K562 (cell line): ENCODE results near the gene RHOB. TPM values are rescaled to one million over a fixed set of nuclear protein-coding genes. Genes with fewer than 3 reads are reported as not detected.

ENCODE experiments used
- ATAC-seq: fragments of 200-7000 bp; cut with Tn5 transposase; 3 replicates; pipeline ENCODE4 v1.9.1; 2020; ENCODE audit warnings: moderate library complexity
- BruUV-seq: library from RNA; stranded (reverse); fragments of 400-500 nt; replicated peaks from 2 replicates; lab custom pipeline; 2021; lab: Mats Ljungman, UMichigan
- CTCF ChIA-PET: fragments of 300-600 bp; formaldehyde crosslinking; extraction: SDS; loops from one replicate; lab custom pipeline; 2021; ENCODE audit warnings: low intra/inter-chr PET ratio; lab: Yijun Ruan, JAX
- POLR2A ChIA-PET: fragments of 300-600, 350-650 bp; sonication (Branson Sonifier 250); formaldehyde crosslinking; extraction: SDS; loops from one replicate; lab custom pipeline; 2021; ENCODE audit warnings: antibody characterized with exemption, inconsistent platforms; lab: Yijun Ruan, JAX
- DNase-seq, 4 experiments: peaks; one replicate each; pipeline versions ENCODE4 v3.0.0 to v3.0.0-alpha.2; 2011 to 2018; ENCODE audit warnings: low spot score in 3 of 4, mixed read lengths in 3 of 4; ENCODE audit errors: extremely low read depth in 1 of 4
- FAIRE-seq: peaks from 2 replicates; lab custom pipeline; 2011; peaks lifted over from hg19 to GRCh38; lab: Jason Lieb, UNC
- H2AFZ ChIP-seq: 2 replicates; pipeline ENCODE4 v1.6.0; 2011; ENCODE audit warnings: low read depth, low read length, control low read depth, inconsistent platforms
- H3K27ac ChIP-seq: fragments of 200-600 bp; 3 replicates; pipeline ENCODE4 v1.8.0; 2011; ENCODE audit warnings: low read depth, mild to moderate bottlenecking, control low read depth, inconsistent platforms, low read length, moderate library complexity, mixed read lengths; ENCODE audit errors: extremely low read depth
- H3K27me3 ChIP-seq, 2 experiments: fragments of 300-600 bp in 1 of 2; 2 replicates in 1 of 2; 3 replicates in 1 of 2; pipeline versions ENCODE4 v1.6.0 to v1.8.0; 2011; ENCODE audit warnings: inconsistent platforms in 2 of 2, low read length in 2 of 2, mild to moderate bottlenecking in 1 of 2, mixed read lengths in 1 of 2, moderate library complexity in 1 of 2; ENCODE audit not compliant: control insufficient read depth in 2 of 2, insufficient read depth in 2 of 2
- H3K36me3 ChIP-seq: fragments of 300-600 bp; 3 replicates; pipeline ENCODE4 v1.8.0; 2011; ENCODE audit warnings: mild to moderate bottlenecking, low read length, inconsistent platforms; ENCODE audit not compliant: control insufficient read depth, insufficient read depth
- H3K4me1 ChIP-seq, 2 experiments: fragments of 200-600 bp in 1 of 2; replicated peaks in 1 of 2; 2 replicates in 1 of 2; 3 replicates in 1 of 2; pipeline versions ENCODE4 v1.5.1 to v1.8.0; 2011; ENCODE audit warnings: inconsistent platforms in 2 of 2, low read length in 2 of 2, mild to moderate bottlenecking in 1 of 2, mixed read lengths in 1 of 2, moderate library complexity in 1 of 2; ENCODE audit not compliant: control insufficient read depth in 2 of 2, insufficient read depth in 2 of 2
- H3K4me2 ChIP-seq: 2 replicates; pipeline ENCODE4 v1.6.1; 2011; ENCODE audit warnings: low read length, control low read depth, inconsistent platforms, mixed read lengths; ENCODE audit not compliant: insufficient read depth
- H3K4me3 ChIP-seq: fragments of 200-600 bp; sonication (generic), shearing (Covaris generic); 2 replicates; pipeline ENCODE4 v1.5.1; 2016; ENCODE audit warnings: control low read depth, inconsistent platforms
- H3K79me2 ChIP-seq: fragments of 200-600 bp; 3 replicates; pipeline ENCODE4 v1.8.0; 2011; ENCODE audit warnings: low read length, inconsistent platforms; ENCODE audit not compliant: control insufficient read depth, insufficient read depth
- H3K9ac ChIP-seq, 2 experiments: 2 replicates each; pipeline versions ENCODE4 v1.6.0 to v1.6.1; 2011; ENCODE audit warnings: low read depth in 2 of 2, low read length in 2 of 2, control low read depth in 1 of 2, inconsistent platforms in 1 of 2, mild to moderate bottlenecking in 1 of 2, mixed read lengths in 1 of 2; ENCODE audit not compliant: insufficient read depth in 1 of 2
- H3K9me1 ChIP-seq: one replicate; pipeline ENCODE4 v1.6.0; 2011; ENCODE audit warnings: inconsistent platforms, mild to moderate bottlenecking, low read length, moderate library complexity; ENCODE audit not compliant: control insufficient read depth, insufficient read depth
- H3K9me3 ChIP-seq: replicated peaks from 2 replicates; pipeline ENCODE4 v1.5.1; 2011; ENCODE audit warnings: low read depth, low read length, inconsistent platforms; ENCODE audit not compliant: control insufficient read depth, insufficient read depth
- H4K20me1 ChIP-seq: replicated peaks from 2 replicates; pipeline ENCODE4 v1.6.1; 2011; ENCODE audit warnings: low read length, inconsistent platforms, mixed read lengths; ENCODE audit not compliant: control insufficient read depth, insufficient read depth
- IRF2 ChIP-seq: sonication (generic); formaldehyde crosslinking; IDR thresholded peaks from 2 replicates; pipeline ENCODE4 v1.8.1; 2022; ENCODE audit warnings: mild to moderate bottlenecking, missing genetic modification reagents
- SIRT6 ChIP-seq: IDR thresholded peaks from one replicate; pipeline ENCODE4 v1.6.1; 2012; ENCODE audit warnings: low read depth, mild to moderate bottlenecking, control low read depth, inconsistent platforms, low read length, moderate library complexity
- WGBS: fragments of 100-300 bp; shearing (Covaris generic); methylation state at CpG from one replicate; pipeline ENCODE4 v1.1.6; 2016; ENCODE audit warnings: low coverage, mixed read lengths; ENCODE audit not compliant: insufficient coverage; ENCODE audit errors: missing lambda C conversion rate; 5-methylcytosine and 5-hydroxymethylcytosine counted together
- in situ Hi-C: fragments of 300-500 bp; cut with MboI; formaldehyde crosslinking; loops from 4 replicates; pipeline ENCODE4 v1.15.0; 2018; ENCODE audit warnings: inconsistent platforms, mixed read lengths
- intact Hi-C: fragments of 100-400 bp; cut with micrococcal nuclease; formaldehyde crosslinking; loops from 2 replicates; pipeline ENCODE4 v1.14.2; 2022
- polyA plus RNA-seq, 8 experiments: library from polyadenylated mRNA; depleted of rRNA in 4 of 8; stranded (reverse) in 5 of 8; unstranded in 3 of 8; fragments of >200 nt; fragmentation: Nextera tagmentation in 2 of 8; fragmentation: Illumina TruSeq in 1 of 8; extraction: Ambion mirVana in 2 of 8; extraction: Trizol in 1 of 8; gene quantifications; 2 replicates each; pipeline versions ENCODE4 v1.2.1 to v1.2.3, GENCODE V29; 2011 to 2014; ENCODE audit warnings: inconsistent platforms in 1 of 8, missing spikeins in 1 of 8
- total RNA-seq, 7 experiments: library from RNA; depleted of rRNA in 6 of 7; stranded (reverse); fragments of >200 nt in 6 of 7; fragmentation: Illumina TruSeq in 2 of 7; extraction: Trizol in 2 of 7; gene quantifications; 2 replicates each; pipeline versions ENCODE4 v1.2.1 to v1.2.3, GENCODE V29; 2011 to 2021; ENCODE audit warnings: low replicate concordance in 1 of 7
- TF ChIP-seq, protein P1 (sequence below): sonication (generic); IDR thresholded peaks from 2 replicates; pipeline ENCODE4 v1.6.1; 2016

The RHOB gene
- total and polyA plus RNA-seq, 9 of the 15 experiments (the other 6 are each of a cell fraction or from before 2014, with no cell fraction given), result 0.07 to 4.8 (median 1.1) TPM

DNA sequence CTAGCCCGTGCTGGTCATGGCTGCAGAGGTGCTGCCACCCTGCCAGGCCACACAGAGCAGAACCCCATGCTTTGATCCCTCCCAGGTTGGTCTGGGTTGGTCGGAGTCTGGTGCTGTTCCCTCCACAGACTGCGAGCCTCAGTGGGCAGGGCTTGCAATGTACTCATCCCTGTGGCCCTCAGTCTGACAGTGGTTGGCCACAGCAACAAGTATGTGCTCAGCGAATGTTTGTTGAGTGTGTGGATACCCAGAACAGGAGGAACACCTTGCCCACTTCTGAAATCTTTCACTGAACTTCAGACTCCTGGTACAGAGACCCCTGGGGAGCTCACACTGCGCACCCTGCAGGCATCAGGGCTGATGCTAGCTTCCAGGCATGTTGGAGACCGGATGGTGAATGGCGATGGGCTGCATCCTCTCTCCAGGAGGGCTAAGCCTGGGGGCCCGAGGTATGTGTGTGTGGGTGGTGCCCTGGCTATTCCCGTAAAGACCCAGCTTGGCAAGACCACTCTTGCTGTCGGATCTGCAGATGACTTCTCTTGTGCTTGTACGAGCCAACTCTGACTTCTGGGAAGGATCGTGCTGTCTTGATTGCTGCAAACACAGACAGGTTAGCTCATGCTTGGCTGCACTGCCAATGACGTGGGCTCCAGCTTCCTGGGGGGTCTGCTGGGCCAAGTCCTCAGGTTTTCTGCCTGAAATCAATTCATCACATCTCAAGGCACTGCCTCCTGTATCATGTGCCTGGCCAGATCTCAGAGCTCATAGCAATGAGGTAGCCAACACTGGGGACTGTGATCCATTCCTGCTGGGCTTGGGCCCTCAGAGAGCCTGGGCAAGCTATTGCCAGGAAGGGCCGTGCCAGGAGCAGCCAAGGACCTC, 43.7 kb downstream of the RHOB start:
- no peak overlapping the region; a peak in 1 of 4 replicates for H3K9ac ChIP-seq
- 0 out of 2 replicates have a peak, but pooled peaks cover 3% of the 10 kb centered on the region for H4K20me1 ChIP-seq
- FAIRE-seq, result no peak
- no peak for DNase-seq
- no peaks in the 10 kb centered on the region for H3K9me3 ChIP-seq
- ChIA-PET CTCF (no interaction called here), POLR2A (interaction anchor here (0.6 to 1.0 kb wide), 3 partner anchors 31 to 130 kb away, joined by 3 read pairs; no protein-coding TSS in a partner anchor)
- TF ChIP-seq, protein P1, sequence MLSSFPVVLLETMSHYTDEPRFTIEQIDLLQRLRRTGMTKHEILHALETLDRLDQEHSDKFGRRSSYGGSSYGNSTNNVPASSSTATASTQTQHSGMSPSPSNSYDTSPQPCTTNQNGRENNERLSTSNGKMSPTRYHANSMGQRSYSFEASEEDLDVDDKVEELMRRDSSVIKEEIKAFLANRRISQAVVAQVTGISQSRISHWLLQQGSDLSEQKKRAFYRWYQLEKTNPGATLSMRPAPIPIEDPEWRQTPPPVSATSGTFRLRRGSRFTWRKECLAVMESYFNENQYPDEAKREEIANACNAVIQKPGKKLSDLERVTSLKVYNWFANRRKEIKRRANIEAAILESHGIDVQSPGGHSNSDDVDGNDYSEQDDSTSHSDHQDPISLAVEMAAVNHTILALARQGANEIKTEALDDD, result no peak
- TF ChIP-seq SIRT6, result no peak
- TF ChIP-seq IRF2 (CRISPR knock-in tag), result 0 out of 2 replicates have a peak, but pooled peaks have one; percentile 25
- peaks cover 9 to 45% of the 10 kb centered on the region in 2 experiments; a peak in 4 of 5 replicates for H3K27me3 ChIP-seq
- whole genome bisulfite sequencing, result 6% methylated on average over 14 of the region's 14 CpGs
- no peak for ATAC-seq
- in situ Hi-C loops (no loop called here), intact Hi-C loops (no loop called here)
- no peaks in the 10 kb centered on the region for H3K36me3 ChIP-seq
- no peaks in the 10 kb centered on the region for H3K79me2 ChIP-seq
- no peak overlapping the region for H3K27ac ChIP-seq
- no peak overlapping the region for H2AFZ ChIP-seq
- H3K9me1 ChIP-seq, result no peaks in the 10 kb centered on the region
- H3K4me2 ChIP-seq, result no peak overlapping the region
- no TSS peak for BruUV-seq
- H3K4me1 ChIP-seq, result peaks cover 0 to 5% of the 10 kb centered on the region in 2 experiments; a peak in 2 of 5 replicates
- H3K4me3 ChIP-seq, result no peak overlapping the region
